D721Med (cell line): ENCODE results near the gene NCAN.

ENCODE experiments used
- DNase-seq: peaks from one replicate; pipeline ENCODE4 v3.0.0; 2011; ENCODE audit warnings: low spot score; ENCODE audit not compliant: insufficient read length
- FAIRE-seq: peaks from 2 replicates; lab custom pipeline; 2011; peaks lifted over from hg19 to GRCh38; lab: Jason Lieb, UNC
- TF ChIP-seq, protein P1 (sequence below): IDR thresholded peaks from 2 replicates; pipeline ENCODE4 v1.5.1; 2012; ENCODE audit warnings: mild to moderate bottlenecking, control low read depth; ENCODE audit not compliant: insufficient read depth; ENCODE audit errors: missing control alignments

The NCAN gene

DNA sequence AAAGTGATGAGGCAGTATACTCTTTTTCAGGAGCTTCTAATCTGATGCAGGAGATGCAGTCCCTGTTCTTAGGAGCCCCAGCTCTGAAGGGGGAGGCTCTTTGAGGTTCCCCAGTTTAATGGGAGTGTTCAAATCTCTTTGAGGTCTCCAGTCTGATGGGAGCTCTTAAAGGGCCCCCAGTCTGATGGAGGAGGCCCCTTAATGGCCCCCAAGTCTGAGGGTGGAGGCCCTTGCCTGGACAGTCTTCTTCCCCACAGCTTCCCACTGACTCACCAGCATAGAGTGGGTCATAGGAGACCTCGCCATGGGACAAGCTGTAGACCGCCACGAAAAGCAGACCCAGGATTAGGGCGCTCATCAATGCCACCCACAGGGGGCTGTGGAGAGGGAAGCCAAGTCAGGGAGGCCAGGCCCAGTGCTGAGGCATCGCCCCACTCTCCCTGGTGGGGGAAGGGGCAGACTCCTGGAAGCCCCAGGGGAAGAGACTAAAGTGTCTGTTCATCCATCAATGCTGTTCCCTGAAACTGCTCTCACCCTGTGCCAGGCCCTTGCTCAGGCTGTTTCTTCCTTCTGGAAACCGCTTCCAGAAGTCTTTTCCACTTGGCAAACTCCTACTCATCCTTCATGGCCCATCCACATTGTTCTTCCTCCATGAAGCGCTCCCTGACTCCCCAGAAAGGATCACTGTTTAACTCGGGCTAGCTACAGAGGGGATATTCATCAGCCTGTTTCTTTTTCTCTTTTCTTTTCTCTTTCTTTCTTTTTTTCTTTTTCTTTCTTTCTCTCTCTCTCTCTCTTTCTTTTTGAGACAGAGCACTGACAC, 59.2 kb downstream of the NCAN start:
- no peak for FAIRE-seq
- DNase-seq = no peak
- TF ChIP-seq, protein P1, sequence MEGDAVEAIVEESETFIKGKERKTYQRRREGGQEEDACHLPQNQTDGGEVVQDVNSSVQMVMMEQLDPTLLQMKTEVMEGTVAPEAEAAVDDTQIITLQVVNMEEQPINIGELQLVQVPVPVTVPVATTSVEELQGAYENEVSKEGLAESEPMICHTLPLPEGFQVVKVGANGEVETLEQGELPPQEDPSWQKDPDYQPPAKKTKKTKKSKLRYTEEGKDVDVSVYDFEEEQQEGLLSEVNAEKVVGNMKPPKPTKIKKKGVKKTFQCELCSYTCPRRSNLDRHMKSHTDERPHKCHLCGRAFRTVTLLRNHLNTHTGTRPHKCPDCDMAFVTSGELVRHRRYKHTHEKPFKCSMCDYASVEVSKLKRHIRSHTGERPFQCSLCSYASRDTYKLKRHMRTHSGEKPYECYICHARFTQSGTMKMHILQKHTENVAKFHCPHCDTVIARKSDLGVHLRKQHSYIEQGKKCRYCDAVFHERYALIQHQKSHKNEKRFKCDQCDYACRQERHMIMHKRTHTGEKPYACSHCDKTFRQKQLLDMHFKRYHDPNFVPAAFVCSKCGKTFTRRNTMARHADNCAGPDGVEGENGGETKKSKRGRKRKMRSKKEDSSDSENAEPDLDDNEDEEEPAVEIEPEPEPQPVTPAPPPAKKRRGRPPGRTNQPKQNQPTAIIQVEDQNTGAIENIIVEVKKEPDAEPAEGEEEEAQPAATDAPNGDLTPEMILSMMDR = no peak

DNA sequence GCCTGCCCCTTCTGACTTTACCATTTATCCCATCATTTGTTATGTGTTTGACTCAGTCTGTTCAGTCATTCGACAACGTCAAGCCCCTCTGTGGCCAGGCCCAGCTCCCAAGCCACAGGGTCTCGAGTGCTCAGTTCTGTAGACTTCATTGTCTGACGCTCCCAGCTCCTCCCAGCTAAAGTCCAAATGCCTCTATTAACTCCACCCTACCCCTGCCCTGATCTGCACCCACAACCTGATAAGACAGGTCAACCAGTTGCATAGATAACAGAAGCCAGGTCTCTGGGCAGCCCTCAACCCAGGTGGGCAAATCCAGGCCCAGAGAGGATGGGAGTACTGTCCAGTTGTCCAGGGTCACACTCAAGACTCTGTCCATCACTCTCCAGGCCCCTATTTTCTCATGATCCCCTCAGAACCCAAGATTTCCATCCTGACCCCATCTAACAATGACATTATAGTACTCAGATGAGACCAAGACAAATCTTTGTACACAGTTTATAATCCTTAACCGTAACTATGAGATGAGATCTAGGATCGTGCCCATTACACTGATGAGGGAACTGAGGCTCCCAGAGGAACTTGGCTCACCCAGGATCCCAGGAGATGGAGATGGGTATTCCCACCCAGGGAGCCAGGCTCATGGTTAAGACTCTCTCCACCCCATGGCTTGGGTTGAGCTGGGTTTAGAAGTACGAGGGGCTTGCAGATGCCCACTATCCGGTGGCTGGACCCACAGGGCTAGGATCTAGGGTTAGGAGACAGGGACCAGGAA, 60.3 kb downstream of the NCAN start:
- FAIRE-seq = no peak
- no peak for DNase-seq
- TF ChIP-seq, protein P1 = no peak

DNA sequence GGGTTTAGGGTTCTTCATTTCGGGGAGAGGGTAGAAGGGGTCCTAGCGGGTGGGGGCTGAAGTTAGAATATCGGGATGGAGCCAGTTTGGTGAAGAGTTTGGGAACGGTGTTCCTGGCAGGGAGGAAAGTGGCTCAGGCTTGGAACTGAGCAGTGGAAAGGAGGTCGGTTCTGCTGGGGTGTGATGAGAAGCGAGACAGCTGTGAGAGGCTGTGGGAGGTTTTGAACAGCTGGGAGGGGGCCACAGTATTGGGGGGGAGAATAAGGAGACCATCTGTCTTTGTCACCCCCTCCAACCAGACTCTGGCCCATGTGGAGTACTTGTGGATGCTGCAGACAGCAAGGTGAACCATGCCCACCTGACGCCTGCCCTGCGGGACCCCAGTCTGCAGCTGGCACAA, 62.4 kb downstream of the NCAN start:
- no peak for FAIRE-seq
- DNase-seq = no peak
- TF ChIP-seq, protein P1 = no peak

DNA sequence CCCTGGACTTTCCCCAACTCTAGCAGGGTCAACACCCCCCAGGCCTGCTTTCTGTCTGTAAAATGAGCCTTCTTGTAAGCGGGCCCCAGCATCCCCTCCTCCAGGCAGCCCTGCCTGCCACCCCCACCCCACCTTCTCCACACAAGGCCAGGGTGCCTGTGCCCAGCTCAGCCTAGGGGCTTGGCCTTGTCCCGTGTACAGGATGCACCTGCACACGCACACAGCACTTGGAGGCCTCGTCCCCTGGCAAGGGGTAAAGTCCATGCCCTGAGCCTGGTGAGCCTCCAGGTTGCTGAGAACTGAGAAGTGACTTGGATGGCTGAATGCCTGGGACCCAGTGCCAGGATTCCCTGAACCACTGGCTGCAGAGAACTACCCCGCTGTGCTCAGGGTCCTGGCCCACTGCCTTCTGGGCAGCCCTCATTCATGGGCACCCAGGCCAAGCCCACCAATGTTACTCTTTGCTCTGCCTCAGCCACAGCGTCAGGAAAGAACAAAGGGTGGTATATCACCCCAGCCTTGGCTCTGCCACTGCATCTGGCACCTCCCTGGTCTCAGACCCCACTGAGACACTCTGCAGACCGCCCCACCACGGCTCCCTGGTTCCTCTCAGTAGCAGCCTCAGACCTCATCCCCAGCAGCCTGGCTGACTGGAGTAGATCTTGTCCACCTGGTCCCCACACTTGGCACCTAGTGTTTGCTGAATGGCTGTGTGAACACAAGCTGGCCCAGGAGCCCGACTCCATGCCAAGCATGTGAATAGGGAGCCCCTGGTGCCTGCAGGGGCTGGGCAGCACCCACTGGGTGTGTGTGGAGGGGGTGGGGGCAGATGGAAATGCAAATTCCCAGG, 63.2 kb downstream of the NCAN start:
- TF ChIP-seq, protein P1 = no peak

DNA sequence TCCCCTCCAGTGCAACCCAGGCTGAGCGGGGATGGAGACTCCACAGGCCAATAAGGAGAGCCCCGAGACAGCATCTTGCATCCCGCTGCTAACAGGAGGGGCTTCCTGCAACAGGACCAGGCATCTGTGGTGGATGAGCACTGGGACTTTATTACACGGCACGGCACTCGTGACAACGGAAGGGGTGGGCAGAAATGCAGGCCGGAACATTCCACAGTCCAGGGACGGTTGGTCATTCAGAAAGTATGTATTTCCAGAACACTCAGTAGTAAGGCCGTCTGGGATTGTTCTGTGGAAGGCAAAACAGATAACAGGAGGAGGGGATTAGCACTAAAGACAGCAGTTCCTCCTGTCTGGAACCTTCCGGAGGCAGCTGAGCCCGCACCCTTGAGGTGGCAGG, 64.6 kb downstream of the NCAN start:
- FAIRE-seq = no peak
- TF ChIP-seq, protein P1 = no peak
- DNase-seq = no peak

More for the DNA sequence above, 63.2 kb downstream of the NCAN start:
- no peak for DNase-seq
- no peak for FAIRE-seq

DNA sequence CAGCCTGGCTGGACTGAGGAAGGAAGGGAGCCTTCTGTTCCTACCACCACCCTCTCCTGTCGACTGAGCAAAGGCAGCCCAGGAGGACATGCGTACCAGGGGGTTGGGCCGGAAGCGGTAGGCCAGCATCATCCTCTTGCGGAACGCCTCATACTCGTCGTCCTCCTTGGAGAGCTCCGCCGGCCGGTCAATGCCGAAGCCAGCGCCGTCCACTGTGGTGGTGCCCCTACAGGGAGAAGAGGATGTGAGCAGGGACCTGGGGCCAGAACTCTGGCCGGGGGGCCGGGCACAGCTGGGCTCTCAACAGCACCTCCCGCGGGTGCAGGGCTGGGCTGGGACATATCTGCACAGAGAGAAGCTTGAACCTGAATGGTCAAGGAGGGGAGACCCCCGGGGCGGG, 65.1 kb downstream of the NCAN start:
- DNase-seq (peak; percentile 9), FAIRE-seq (no peak)
- TF ChIP-seq, protein P1 = no peak
